Common myeloid progenitor, CD34-positive (primary cell): ENCODE measurements around the gene ADARB2.

Source experiments
- CTCF ChIA-PET: fragments of 350-600 bp; sonication (Branson Sonifier 250); formaldehyde crosslinking; loops from one replicate; lab custom pipeline; 2021; ENCODE audit warnings: antibody characterized with exemption; lab: Charles Lee
- POLR2A ChIA-PET: fragments of 350-600 bp; sonication (Branson Sonifier 250); formaldehyde crosslinking; loops from one replicate; lab custom pipeline; 2021; ENCODE audit warnings: antibody characterized with exemption; lab: Charles Lee
- DNase-seq, 3 donors: peaks; one replicate each; pipeline versions ENCODE4 v3.0.0 to v3.0.0-alpha.2; 2013
- H3K27ac ChIP-seq, 2 experiments: 1 replicate in 1 of 2; 2 replicates in 1 of 2; pipeline ENCODE4 v1.7.0; 2013; ENCODE audit warnings: inconsistent platforms in 2 of 2, low read length in 2 of 2, mild to moderate bottlenecking in 2 of 2, low read depth in 1 of 2, moderate library complexity in 1 of 2; ENCODE audit not compliant: severe bottlenecking in 2 of 2, insufficient read depth in 1 of 2, poor library complexity in 1 of 2
- H3K27me3 ChIP-seq, 5 experiments: replicated peaks in 2 of 5; 1 replicate in 3 of 5; 2 replicates in 2 of 5; pipeline versions ENCODE4 v1.6.1 to v1.7.0; 2013; ENCODE audit warnings: low read length in 4 of 5, mild to moderate bottlenecking in 2 of 5, moderate library complexity in 2 of 5, inconsistent platforms in 1 of 5; ENCODE audit not compliant: insufficient read depth in 5 of 5, control insufficient read depth in 4 of 5
- H3K36me3 ChIP-seq, 4 experiments: 1 replicate in 2 of 4; 2 replicates in 2 of 4; pipeline versions ENCODE4 v1.6.1 to v1.7.0; 2013; ENCODE audit warnings: low read length in 3 of 4, control low read depth in 1 of 4, mild to moderate bottlenecking in 1 of 4; ENCODE audit not compliant: control insufficient read depth in 4 of 4, insufficient read depth in 4 of 4
- H3K4me1 ChIP-seq, 4 experiments: 1 replicate in 3 of 4; 2 replicates in 1 of 4; pipeline versions ENCODE4 v1.6.1 to v1.7.1; 2013; ENCODE audit warnings: low read length in 3 of 4, mild to moderate bottlenecking in 3 of 4, control low read depth in 1 of 4, inconsistent platforms in 1 of 4, moderate library complexity in 1 of 4; ENCODE audit not compliant: control insufficient read depth in 4 of 4, insufficient read depth in 4 of 4; ENCODE audit errors: control extremely low read depth in 1 of 4
- H3K4me3 ChIP-seq, 7 experiments: 1 replicate in 4 of 7; 2 replicates in 3 of 7; pipeline versions ENCODE4 v1.5.1 to v1.7.0; 2013; ENCODE audit warnings: mild to moderate bottlenecking in 7 of 7, low read length in 6 of 7, moderate library complexity in 6 of 7, inconsistent platforms in 2 of 7, low read depth in 2 of 7, control low read depth in 1 of 7; ENCODE audit not compliant: insufficient read depth in 4 of 7, control insufficient read depth in 1 of 7; ENCODE audit errors: extremely low read depth in 1 of 7
- H3K9me3 ChIP-seq, 5 experiments: 1 replicate in 4 of 5; 2 replicates in 1 of 5; pipeline versions ENCODE4 v1.6.1 to v1.7.1; 2013; ENCODE audit warnings: low read length in 4 of 5, mild to moderate bottlenecking in 2 of 5, inconsistent platforms in 1 of 5, low read depth in 1 of 5, moderate library complexity in 1 of 5; ENCODE audit not compliant: control insufficient read depth in 4 of 5, insufficient read depth in 2 of 5; ENCODE audit errors: control extremely low read depth in 1 of 5
- WGBS: methylation state at CpG from one replicate; pipeline ENCODE4 v1.1.5; 2013; ENCODE audit not compliant: insufficient coverage; 5-methylcytosine and 5-hydroxymethylcytosine counted together

The ADARB2 gene

GRCh38 chr10:1408651-1409367 is 328.5 kb downstream of the ADARB2 start:
- peaks cover 0 to 1% (median 0%) of the 10 kb centered on the region in 5 experiments for H3K9me3 ChIP-seq
- WGBS, result 94% methylated on average over 26 of the region's 26 CpGs
- H3K36me3 ChIP-seq, result no peaks in the 10 kb centered on the region
- H3K4me3 ChIP-seq, result no peak overlapping the region
- ChIA-PET POLR2A (no interaction called here), CTCF (interaction anchor here (1.5 kb wide), 1 partner anchor 12 kb away, joined by 4 read pairs; no protein-coding TSS in a partner anchor)
- H3K27ac ChIP-seq, result no peak overlapping the region
- DNase-seq, result no peak
- peaks cover 0 to 12% (median 3%) of the 10 kb centered on the region in 5 experiments for H3K27me3 ChIP-seq
- peaks cover 0 to 10% (median 4%) of the 10 kb centered on the region in 4 experiments for H3K4me1 ChIP-seq

- no peaks in the 10 kb centered on the region for H3K36me3 ChIP-seq
- H3K4me1 ChIP-seq, result peaks cover 0 to 6% (median 3%) of the 10 kb centered on the region in 4 experiments
- DNase-seq, result no peak
Measured at GRCh38 chr10:1406967-1407945, 330.1 kb downstream of the ADARB2 start.

GRCh38 chr10:1406132-1406966 is 331.0 kb downstream of the ADARB2 start:
- CTCF ChIA-PET, result no interaction called here
- Histone ChIP-seq H3K4me1 (no peaks in the 10 kb centered on the region), H3K27ac (no peak overlapping the region), H3K4me3 (no peak overlapping the region), H3K36me3 (no peaks in the 10 kb centered on the region), H3K27me3 (peaks cover 0 to 6% (median 2%) of the 10 kb centered on the region in 5 experiments), H3K9me3 (peaks cover 0 to 1% (median 0%) of the 10 kb centered on the region in 5 experiments)
- DNase-seq, result no peak
- WGBS, result 91% methylated on average over 10 of the region's 14 CpGs
- POLR2A ChIA-PET, result no interaction called here

More at GRCh38 chr10:1406967-1407945, 330.1 kb downstream of the ADARB2 start:
- ChIA-PET CTCF (interaction anchor here (1.5 kb wide), 1 partner anchor 13 kb away, joined by 4 read pairs; no protein-coding TSS in a partner anchor), POLR2A (no interaction called here)
- H3K27me3 ChIP-seq, result peaks cover 0 to 6% (median 3%) of the 10 kb centered on the region in 5 experiments
- WGBS, result 80% methylated on average over 19 of the region's 25 CpGs
- H3K27ac ChIP-seq, result no peak overlapping the region
- H3K9me3 ChIP-seq, result peaks cover 0 to 1% (median 0%) of the 10 kb centered on the region in 5 experiments
- H3K4me3 ChIP-seq, result no peak overlapping the region

- H3K27ac ChIP-seq, result no peak overlapping the region
- 95% methylated on average over 28 of the region's 29 CpGs for WGBS
- H3K4me1 ChIP-seq, result no peaks in the 10 kb centered on the region
- H3K36me3 ChIP-seq, result no peaks in the 10 kb centered on the region
- H3K9me3 ChIP-seq, result peaks cover 0 to 1% (median 0%) of the 10 kb centered on the region in 5 experiments
- no peak overlapping the region for H3K4me3 ChIP-seq
- no peak for DNase-seq
- ChIA-PET CTCF (interaction anchor here (1.1 to 1.3 kb wide), 2 partner anchors 12 to 28 kb away, joined by 4 read pairs; no protein-coding TSS in a partner anchor), POLR2A (no interaction called here)
- H3K27me3 ChIP-seq, result peaks cover 0 to 12% (median 3%) of the 10 kb centered on the region in 5 experiments
Measured at GRCh38 chr10:1404323-1405260, 332.7 kb downstream of the ADARB2 start.

- Histone ChIP-seq H3K4me3 (no peak overlapping the region), H3K27me3 (peaks cover 0 to 19% (median 3%) of the 10 kb centered on the region in 5 experiments), H3K9me3 (peaks cover 0 to 1% (median 0%) of the 10 kb centered on the region in 5 experiments), H3K4me1 (no peaks in the 10 kb centered on the region), H3K27ac (no peak overlapping the region), H3K36me3 (no peaks in the 10 kb centered on the region)
- CTCF ChIA-PET, result interaction anchor here (0.8 to 1.7 kb wide), 4 partner anchors 9 to 29 kb away, joined by 3 to 4 read pairs (median 4); no protein-coding TSS in a partner anchor
- 70% methylated on average over 18 of the region's 18 CpGs for WGBS
- POLR2A ChIA-PET, result no interaction called here
- DNase-seq, result no peak
Measured at GRCh38 chr10:1403508-1404322, 333.6 kb downstream of the ADARB2 start.
